ENCODE data around the gene INTS3.

The INTS3 gene

GRCh38 chr1:153816283-153816889 is 88.5 kb downstream of the INTS3 start:
- Histone ChIP-seq H3K27ac (ENCODE audit: poor library complexity, severe bottlenecking) (no peak overlapping the region), H3K36me3 (ENCODE audit: low read depth) (peaks cover 78% of the 10 kb centered on the region), H3K4me1 (ENCODE audit: insufficient read depth, poor library complexity, severe bottlenecking) (no peaks in the 10 kb centered on the region), H3K9me3 (ENCODE audit: severe bottlenecking) (no peaks in the 10 kb centered on the region), H3K27me3 (ENCODE audit: insufficient read depth, poor library complexity, severe bottlenecking) (no peaks in the 10 kb centered on the region), H3K4me3 (ENCODE audit: severe bottlenecking) (no peak overlapping the region)
- DNase-seq (ENCODE audit: low spot score) (no peak), ATAC-seq (ENCODE audit: low read depth) (no peak)
- no peak for TF ChIP-seq CTCF (IDR thresholded peaks at IDR 0.05; ENCODE audit: poor library complexity, severe bottlenecking)

DNA sequence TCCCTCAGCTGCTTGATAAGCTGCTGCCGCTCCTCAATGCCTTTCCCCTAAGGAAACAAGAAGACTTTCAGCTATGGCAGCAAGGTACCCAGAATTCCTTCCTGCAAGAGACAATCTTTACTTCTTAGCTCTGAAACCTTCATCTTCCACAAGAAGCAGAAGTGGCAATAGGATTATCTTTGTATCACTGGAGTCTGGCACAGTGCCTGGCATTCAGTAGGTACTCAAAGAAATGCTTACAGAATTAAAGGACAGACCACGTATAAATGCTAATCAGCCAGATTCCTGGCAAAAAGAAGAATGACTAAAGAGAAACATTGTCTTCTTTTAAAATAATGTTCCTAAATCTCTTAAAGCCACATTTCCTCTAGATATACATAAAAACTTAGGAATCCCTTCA is 91.0 kb downstream of the INTS3 start:
- H3K9me3 ChIP-seq (ENCODE audit: severe bottlenecking) = no peaks in the 10 kb centered on the region
- no peak for DNase-seq (ENCODE audit: low spot score)
- H3K27ac ChIP-seq (ENCODE audit: poor library complexity, severe bottlenecking) = no peak overlapping the region
- no peak for TF ChIP-seq CTCF (IDR thresholded peaks at IDR 0.05; ENCODE audit: poor library complexity, severe bottlenecking)
- H3K36me3 ChIP-seq (ENCODE audit: low read depth) = peaks cover 53% of the 10 kb centered on the region
- no peaks in the 10 kb centered on the region for H3K4me1 ChIP-seq (ENCODE audit: insufficient read depth, poor library complexity, severe bottlenecking)
- no peak overlapping the region for H3K4me3 ChIP-seq (ENCODE audit: severe bottlenecking)
- ATAC-seq (ENCODE audit: low read depth) = no peak
- no peaks in the 10 kb centered on the region for H3K27me3 ChIP-seq (ENCODE audit: insufficient read depth, poor library complexity, severe bottlenecking)
